Upper lobe of left lung (tissue), 4 donors: ENCODE results near the gene SERPINA5.

Experiments
- EP300 ChIP-seq, 4 donors: sonication (generic); formaldehyde crosslinking; IDR thresholded peaks; one replicate each; pipeline ENCODE4 v1.5.1; 2017; ENCODE audit warnings: antibody characterized with exemption in 4 of 4, control low read depth in 2 of 4
- POLR2A ChIP-seq, 4 donors: fragments of 450-650 bp; IDR thresholded peaks; one replicate each; pipeline ENCODE4 v1.5.1; 2016 to 2017; ENCODE audit warnings: antibody characterized with exemption in 4 of 4, mild to moderate bottlenecking in 2 of 4
- TF ChIP-seq, protein P1 (sequence below), 6 experiments: fragments of 450-650 bp in 4 of 6; fragments of 200-600 bp in 2 of 6; sonication (generic) in 2 of 6; IDR thresholded peaks; one replicate each; pipeline ENCODE4 v1.5.1; 2016 to 2019; ENCODE audit warnings: antibody characterized with exemption in 6 of 6

DNA sequence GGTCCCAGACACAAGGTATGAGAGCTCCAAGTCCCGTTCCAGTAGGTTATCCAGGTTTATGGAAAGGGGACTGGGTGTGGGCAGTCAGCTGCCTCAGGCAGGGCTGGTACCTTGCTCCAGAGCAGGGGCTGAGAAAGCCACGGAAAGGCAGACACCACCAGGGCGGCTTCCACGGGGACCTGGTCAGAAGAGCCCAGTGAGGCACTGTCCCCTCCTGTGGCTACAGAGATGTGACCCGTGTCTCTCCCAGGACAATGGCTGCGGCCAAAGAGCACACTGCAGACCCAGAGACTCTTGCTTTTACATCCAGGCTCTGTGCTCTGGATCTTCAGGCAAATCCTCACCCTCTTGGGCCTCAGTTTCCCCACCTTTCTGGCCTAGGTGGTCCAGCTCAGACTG lies 11.2 kb upstream of the SERPINA5 start:
- TF ChIP-seq, protein P1, sequence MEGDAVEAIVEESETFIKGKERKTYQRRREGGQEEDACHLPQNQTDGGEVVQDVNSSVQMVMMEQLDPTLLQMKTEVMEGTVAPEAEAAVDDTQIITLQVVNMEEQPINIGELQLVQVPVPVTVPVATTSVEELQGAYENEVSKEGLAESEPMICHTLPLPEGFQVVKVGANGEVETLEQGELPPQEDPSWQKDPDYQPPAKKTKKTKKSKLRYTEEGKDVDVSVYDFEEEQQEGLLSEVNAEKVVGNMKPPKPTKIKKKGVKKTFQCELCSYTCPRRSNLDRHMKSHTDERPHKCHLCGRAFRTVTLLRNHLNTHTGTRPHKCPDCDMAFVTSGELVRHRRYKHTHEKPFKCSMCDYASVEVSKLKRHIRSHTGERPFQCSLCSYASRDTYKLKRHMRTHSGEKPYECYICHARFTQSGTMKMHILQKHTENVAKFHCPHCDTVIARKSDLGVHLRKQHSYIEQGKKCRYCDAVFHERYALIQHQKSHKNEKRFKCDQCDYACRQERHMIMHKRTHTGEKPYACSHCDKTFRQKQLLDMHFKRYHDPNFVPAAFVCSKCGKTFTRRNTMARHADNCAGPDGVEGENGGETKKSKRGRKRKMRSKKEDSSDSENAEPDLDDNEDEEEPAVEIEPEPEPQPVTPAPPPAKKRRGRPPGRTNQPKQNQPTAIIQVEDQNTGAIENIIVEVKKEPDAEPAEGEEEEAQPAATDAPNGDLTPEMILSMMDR (IDR thresholded peaks at IDR 0.05) = no peak
- TF ChIP-seq POLR2A (IDR thresholded peaks at IDR 0.05) (no peak), EP300 (IDR thresholded peaks at IDR 0.05) (no peak)
